Sigmoid colon (tissue), 7 donors: Measurements from ENCODE around the gene TNFAIP8L3. TPM values are rescaled to one million over a fixed set of nuclear protein-coding genes. Genes with fewer than 3 reads are reported as not detected.

Experiments
- DNase-seq: peaks from one replicate; pipeline ENCODE4 v3.0.0-alpha.2; 2019
- H3K27ac ChIP-seq, 4 donors: fragments of 200-600 bp; sonication (generic); one replicate each; pipeline ENCODE4 v1.5.1; 2016 to 2019; ENCODE audit warnings: mild to moderate bottlenecking in 1 of 4
- H3K27me3 ChIP-seq, 3 donors: fragments of 200-600 bp; sonication (generic); one replicate each; pipeline ENCODE4 v1.5.1; 2019; ENCODE audit warnings: mild to moderate bottlenecking in 1 of 3
- H3K36me3 ChIP-seq, 4 donors: fragments of 200-600 bp; sonication (generic); one replicate each; pipeline ENCODE4 v1.5.1; 2016 to 2019
- H3K4me1 ChIP-seq, 4 donors: fragments of 200-600 bp; sonication (generic); one replicate each; pipeline ENCODE4 v1.5.1; 2017 to 2019
- H3K4me3 ChIP-seq, 4 donors: fragments of 200-600 bp; sonication (generic); one replicate each; pipeline ENCODE4 v1.5.1; 2017 to 2019; ENCODE audit warnings: mild to moderate bottlenecking in 2 of 4, moderate library complexity in 1 of 4
- H3K9me3 ChIP-seq, 4 donors: fragments of 200-600 bp in 3 of 4; sonication (generic) in 3 of 4; one replicate each; pipeline versions ENCODE4 v1.5.1 to v1.6.1; 2013 to 2019
- EP300 ChIP-seq, 4 donors: sonication (generic); formaldehyde crosslinking; IDR thresholded peaks; one replicate each; pipeline ENCODE4 v1.6.1; 2017; ENCODE audit warnings: antibody characterized with exemption in 4 of 4
- POLR2A ChIP-seq, 2 donors: fragments of 450-650 bp; IDR thresholded peaks; one replicate each; pipeline ENCODE4 v1.6.1; 2016; ENCODE audit warnings: antibody characterized with exemption in 2 of 2, mild to moderate bottlenecking in 2 of 2, moderate library complexity in 2 of 2
- POLR2AphosphoS5 ChIP-seq, 4 donors: sonication (generic); formaldehyde crosslinking; IDR thresholded peaks; one replicate each; pipeline ENCODE4 v1.6.1; 2017; ENCODE audit warnings: antibody characterized with exemption in 4 of 4
- WGBS, 2 donors: extraction: QIAGEN DNeasy Blood & Tissue Kit; methylation state at CpG; one replicate each; pipeline ENCODE4 v1.1.7; 2013; 5-methylcytosine and 5-hydroxymethylcytosine counted together
- intact Hi-C: fragments of 100-400 bp; cut with DNase I; formaldehyde crosslinking; loops from one replicate; pipeline ENCODE4 v1.15.1; 2023
- polyA plus RNA-seq, 3 donors: library from polyadenylated mRNA; stranded (reverse); fragments of 200-250 nt; gene quantifications; one replicate each; pipeline ENCODE4 v1.2.3, GENCODE V29; 2013
- total RNA-seq, 4 donors: library from RNA; depleted of rRNA; stranded (reverse); fragments of >200 nt; gene quantifications; one replicate each; pipeline ENCODE4 v1.1.0, GENCODE V29; 2016
- TF ChIP-seq, protein P1 (sequence below), 4 experiments: fragments of 450-650 bp in 3 of 4; fragments of 200-600 bp in 1 of 4; IDR thresholded peaks; one replicate each; pipeline ENCODE4 v1.5.1; 2016 to 2019; ENCODE audit warnings: antibody characterized with exemption in 4 of 4, mild to moderate bottlenecking in 3 of 4, moderate library complexity in 2 of 4
- donor health status: healthy with polysubstance abuse.
- donor health status: Bipolar disorder and iron deficiency.
- donor health status: healthy.

TNFAIP8L3 gene
- total and polyA plus RNA-seq, 7 donors: 6.1 to 13.5 (median 9.2) TPM

DNA sequence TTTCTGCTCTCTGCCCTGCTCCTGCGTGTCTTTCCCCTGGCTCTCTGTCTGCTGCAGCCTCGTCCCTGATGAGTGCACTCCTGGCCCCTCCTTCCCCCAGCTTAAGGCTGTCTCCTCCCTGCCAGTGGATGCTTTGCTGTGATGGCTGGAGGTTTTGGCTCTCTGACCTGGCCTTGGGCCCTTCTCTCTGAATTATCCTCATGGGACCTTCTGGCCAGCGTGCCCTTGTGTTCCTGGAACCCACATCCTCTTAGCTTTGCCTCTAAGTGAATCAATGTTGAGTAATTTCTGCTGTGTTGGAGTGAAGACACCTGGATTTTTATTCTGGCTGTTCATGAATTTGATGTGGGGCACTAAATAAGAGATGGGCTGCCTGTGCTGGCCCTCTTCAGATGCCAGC lies 9.8 kb upstream of the TNFAIP8L3 start:
- peaks cover 0 to 32% (median 15%) of the 10 kb centered on the region in 4 donors for H3K4me1 ChIP-seq
- intact Hi-C loops: no loop called here

GRCh38 chr15:51103330-51103729 lies 8.6 kb upstream of the TNFAIP8L3 start:
- Histone ChIP-seq H3K4me3 (no peak overlapping the region), H3K27ac (peak overlapping the region; percentile 45 to 69 (median 62)), H3K9me3 (no peaks in the 10 kb centered on the region), H3K4me1 (peaks cover 0 to 21% (median 10%) of the 10 kb centered on the region in 4 donors), H3K36me3 (no peaks in the 10 kb centered on the region), H3K27me3 (peaks cover 0 to 12% (median 0%) of the 10 kb centered on the region in 3 donors)
- DNase-seq: no peak
- WGBS, 2 donors: 67 to 74% methylated on average over 1 of the region's 1 CpG
- TF ChIP-seq POLR2A (IDR thresholded peaks at IDR 0.05): no peak
- peak; percentile 72 to 92 (median 86) for TF ChIP-seq POLR2AphosphoS5 (IDR thresholded peaks at IDR 0.05)
- TF ChIP-seq EP300 (IDR thresholded peaks at IDR 0.05): peak; percentile 41 to 83 (median 74)
- TF ChIP-seq, protein P1, sequence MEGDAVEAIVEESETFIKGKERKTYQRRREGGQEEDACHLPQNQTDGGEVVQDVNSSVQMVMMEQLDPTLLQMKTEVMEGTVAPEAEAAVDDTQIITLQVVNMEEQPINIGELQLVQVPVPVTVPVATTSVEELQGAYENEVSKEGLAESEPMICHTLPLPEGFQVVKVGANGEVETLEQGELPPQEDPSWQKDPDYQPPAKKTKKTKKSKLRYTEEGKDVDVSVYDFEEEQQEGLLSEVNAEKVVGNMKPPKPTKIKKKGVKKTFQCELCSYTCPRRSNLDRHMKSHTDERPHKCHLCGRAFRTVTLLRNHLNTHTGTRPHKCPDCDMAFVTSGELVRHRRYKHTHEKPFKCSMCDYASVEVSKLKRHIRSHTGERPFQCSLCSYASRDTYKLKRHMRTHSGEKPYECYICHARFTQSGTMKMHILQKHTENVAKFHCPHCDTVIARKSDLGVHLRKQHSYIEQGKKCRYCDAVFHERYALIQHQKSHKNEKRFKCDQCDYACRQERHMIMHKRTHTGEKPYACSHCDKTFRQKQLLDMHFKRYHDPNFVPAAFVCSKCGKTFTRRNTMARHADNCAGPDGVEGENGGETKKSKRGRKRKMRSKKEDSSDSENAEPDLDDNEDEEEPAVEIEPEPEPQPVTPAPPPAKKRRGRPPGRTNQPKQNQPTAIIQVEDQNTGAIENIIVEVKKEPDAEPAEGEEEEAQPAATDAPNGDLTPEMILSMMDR (IDR thresholded peaks at IDR 0.05): no peak
- intact Hi-C loops: no loop called here

More for the DNA sequence above, 9.8 kb upstream of the TNFAIP8L3 start:
- peak; percentile 87 for DNase-seq
- no peaks in the 10 kb centered on the region for H3K36me3 ChIP-seq
- peak overlapping the region; percentile 18 to 69 (median 62) for H3K27ac ChIP-seq
- H3K4me3 ChIP-seq: peak overlapping the region in 1 of 4 donors; percentile 14
- peaks cover 0 to 3% (median 0%) of the 10 kb centered on the region in 3 donors for H3K27me3 ChIP-seq
- no peaks in the 10 kb centered on the region for H3K9me3 ChIP-seq
- TF ChIP-seq EP300 (IDR thresholded peaks at IDR 0.05) (peak in 2 of 4 donors; percentile 20 to 35), POLR2A (IDR thresholded peaks at IDR 0.05) (no peak), POLR2AphosphoS5 (IDR thresholded peaks at IDR 0.05) (peak; percentile 35 to 84 (median 75))
- TF ChIP-seq, protein P1 (IDR thresholded peaks at IDR 0.05): no peak
- WGBS, 2 donors: 67 to 84% methylated on average over 3 of the region's 3 CpGs

- WGBS, 2 donors: 74 to 77% methylated on average over 9 of the region's 9 CpGs
- H3K36me3 ChIP-seq: no peaks in the 10 kb centered on the region
- H3K27ac ChIP-seq: no peak overlapping the region
- intact Hi-C loops: no loop called here
- peaks cover 0 to 22% (median 13%) of the 10 kb centered on the region in 4 donors for H3K4me1 ChIP-seq
- TF ChIP-seq EP300 (IDR thresholded peaks at IDR 0.05) (no peak), POLR2AphosphoS5 (IDR thresholded peaks at IDR 0.05) (no peak), POLR2A (IDR thresholded peaks at IDR 0.05) (no peak)
- TF ChIP-seq, protein P1 (IDR thresholded peaks at IDR 0.05): no peak
- no peaks in the 10 kb centered on the region for H3K9me3 ChIP-seq
- DNase-seq: no peak
- no peak overlapping the region for H3K4me3 ChIP-seq
- H3K27me3 ChIP-seq: peaks cover 0 to 12% (median 2%) of the 10 kb centered on the region in 3 donors
Measured at GRCh38 chr15:51100785-51101489, 6.2 kb upstream of the TNFAIP8L3 start.

DNA sequence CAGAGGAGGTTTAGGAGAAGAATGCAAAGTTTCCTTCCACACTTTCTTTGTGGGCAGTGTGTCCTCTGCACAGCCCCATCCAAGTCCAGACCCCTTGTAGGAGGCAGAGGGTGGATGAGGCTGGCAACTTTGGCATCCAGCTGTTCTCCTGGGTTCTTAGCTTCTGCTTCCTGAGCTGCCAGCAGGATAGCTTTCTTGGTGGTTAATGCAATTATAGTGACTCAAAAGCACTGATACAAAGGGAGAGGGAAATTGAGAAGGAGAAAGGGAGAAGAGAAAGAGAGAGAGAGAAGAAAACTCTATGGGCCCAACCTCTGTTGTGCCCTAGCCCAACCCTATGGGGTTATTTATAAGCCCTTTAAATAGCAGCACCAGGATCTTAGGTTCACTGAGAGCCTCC lies 4.5 kb upstream of the TNFAIP8L3 start:
- H3K27me3 ChIP-seq: peaks cover 0 to 12% (median 6%) of the 10 kb centered on the region in 3 donors
- H3K4me1 ChIP-seq: peaks cover 0 to 28% (median 20%) of the 10 kb centered on the region in 4 donors
- intact Hi-C loops: loop anchor here (10.0 kb wide), 1 partner anchor 54 kb away; no protein-coding TSS in a partner anchor
- H3K27ac ChIP-seq: no peak overlapping the region
- no peaks in the 10 kb centered on the region for H3K9me3 ChIP-seq
- TF ChIP-seq EP300 (IDR thresholded peaks at IDR 0.05): no peak
- TF ChIP-seq POLR2A (IDR thresholded peaks at IDR 0.05): no peak
- TF ChIP-seq, protein P1 (IDR thresholded peaks at IDR 0.05): no peak
- TF ChIP-seq POLR2AphosphoS5 (IDR thresholded peaks at IDR 0.05): no peak
- no peaks in the 10 kb centered on the region for H3K36me3 ChIP-seq
- no peak overlapping the region for H3K4me3 ChIP-seq
- no peak for DNase-seq
